Fibroblast of lung (primary cell): ENCODE measurements around the gene MPDU1.

Experiments used
- CTCF ChIP-seq, 2 donors: IDR thresholded peaks in 1 of 2; conservative IDR thresholded peaks in 1 of 2; 1 replicate in 1 of 2; 2 replicates in 1 of 2; pipeline ENCODE4 v1.5.1; 2011 to 2012; ENCODE audit warnings: low read length in 2 of 2, control low read depth in 1 of 2, inconsistent platforms in 1 of 2, low read depth in 1 of 2, mild to moderate bottlenecking in 1 of 2
- EZH2 ChIP-seq: IDR thresholded peaks from 2 replicates; pipeline ENCODE4 v1.5.1; 2012; ENCODE audit warnings: low read length, control low read depth, mild to moderate bottlenecking; ENCODE audit errors: missing control alignments

GRCh38 chr17:7558544-7559319, 24.9 kb upstream of the MPDU1 start, which contains the start of gene TNFSF13:
- TF ChIP-seq CTCF (conservative IDR thresholded peaks at IDR 0.05 in 1 of 2, IDR thresholded peaks at IDR 0.05 in 1 of 2; ENCODE audit: low read depth in 1 of 2, low read length in 2 of 2) (no peak), EZH2 (no peak)
